Measurements from ENCODE around the gene MASP1. TPM values are rescaled to one million over a fixed set of nuclear protein-coding genes. Genes with fewer than 3 reads are reported as not detected.

MASP1 gene
- total RNA-seq, 1 experiment from 2014 or later = not detected

DNA sequence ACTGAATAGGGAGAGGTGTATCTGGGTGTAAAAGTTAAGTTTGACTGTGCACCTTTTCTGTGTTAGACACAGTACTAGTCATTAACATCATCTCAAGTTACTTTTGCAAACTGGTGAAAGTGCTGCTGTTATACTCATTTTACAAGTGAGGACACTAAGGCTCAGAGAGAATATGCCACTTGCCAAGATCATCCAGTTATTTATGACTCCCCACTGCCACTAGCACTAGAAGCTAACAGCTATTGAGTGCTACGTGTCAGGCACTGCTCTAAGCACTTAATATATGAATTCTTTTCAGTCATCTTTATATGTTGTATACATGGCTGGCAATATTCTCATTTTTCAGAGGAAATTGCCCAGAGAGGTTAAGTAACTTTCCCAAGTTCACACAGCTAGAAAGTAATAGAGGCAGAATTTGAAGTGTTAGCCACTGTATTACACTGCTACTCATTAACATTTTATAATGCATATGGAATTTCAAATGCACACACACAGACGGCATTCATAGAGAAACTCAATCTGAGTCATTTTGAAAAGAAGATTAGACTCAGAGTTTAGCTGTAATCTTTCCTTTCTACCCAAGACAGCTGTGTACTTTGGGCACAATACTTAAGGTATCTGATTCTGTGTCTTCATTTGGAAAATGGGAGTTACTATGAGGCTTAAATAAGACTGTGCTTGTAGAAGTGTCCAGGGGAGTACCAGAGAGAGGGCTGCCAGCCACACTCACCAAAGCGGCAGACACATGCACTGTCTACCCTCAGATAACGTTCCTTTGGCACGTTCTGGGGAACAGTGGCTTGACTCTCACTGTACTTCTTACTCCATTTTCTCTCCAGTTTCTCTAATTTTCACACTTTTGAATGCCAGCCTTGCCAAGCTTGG lies 1.3 kb upstream of the MASP1 start:
- Histone ChIP-seq H3K4me3 (ENCODE audit: low read depth in 2 of 2, low read length in 2 of 2) (no peak overlapping the region), H3K4me1 (ENCODE audit: control insufficient read depth, insufficient read depth, low read length) (no peaks in the 10 kb centered on the region), H3K27me3 (ENCODE audit: control insufficient read depth, insufficient read depth, low read length) (peaks cover 3% of the 10 kb centered on the region; the same call in 1 of the 2 replicates), H3K9me3 (ENCODE audit: control insufficient read depth, insufficient read depth, low read depth, low read length) (no peaks in the 10 kb centered on the region), H3K36me3 (ENCODE audit: control insufficient read depth, insufficient read depth, low read length) (no peaks in the 10 kb centered on the region), H3K27ac (ENCODE audit: low read length) (no peak overlapping the region)
- no peak for ATAC-seq
- intact Hi-C loops (cut with micrococcal nuclease; ENCODE audit: unreplicated experiment) (no loop called here), in situ Hi-C loops (cut with HindIII; ENCODE audit: low pct_unique_long_range_greater_than_20kb, low sequenced_read_pairs) (no loop called here)
- CTCF ChIA-PET = interaction anchor here (1.0 kb wide), 1 partner anchor 72 kb away, joined by 3 read pairs; no protein-coding TSS in a partner anchor
- no peak for DNase-seq (ENCODE audit: low read depth, low spot score)
- BruUV-seq (replicated peaks) = no TSS peak
- TF ChIP-seq POLR2AphosphoS5 (IDR thresholded peaks at IDR 0.05; ENCODE audit: low read depth, low read length) (no peak), SIN3A (IDR thresholded peaks at IDR 0.05; ENCODE audit: borderline replicate concordance, insufficient read depth, low read depth, low read length) (no peak), TCF7L2 (IDR thresholded peaks at IDR 0.05; ENCODE audit: low read depth, low read length) (no peak)
- TF ChIP-seq, protein P1, sequence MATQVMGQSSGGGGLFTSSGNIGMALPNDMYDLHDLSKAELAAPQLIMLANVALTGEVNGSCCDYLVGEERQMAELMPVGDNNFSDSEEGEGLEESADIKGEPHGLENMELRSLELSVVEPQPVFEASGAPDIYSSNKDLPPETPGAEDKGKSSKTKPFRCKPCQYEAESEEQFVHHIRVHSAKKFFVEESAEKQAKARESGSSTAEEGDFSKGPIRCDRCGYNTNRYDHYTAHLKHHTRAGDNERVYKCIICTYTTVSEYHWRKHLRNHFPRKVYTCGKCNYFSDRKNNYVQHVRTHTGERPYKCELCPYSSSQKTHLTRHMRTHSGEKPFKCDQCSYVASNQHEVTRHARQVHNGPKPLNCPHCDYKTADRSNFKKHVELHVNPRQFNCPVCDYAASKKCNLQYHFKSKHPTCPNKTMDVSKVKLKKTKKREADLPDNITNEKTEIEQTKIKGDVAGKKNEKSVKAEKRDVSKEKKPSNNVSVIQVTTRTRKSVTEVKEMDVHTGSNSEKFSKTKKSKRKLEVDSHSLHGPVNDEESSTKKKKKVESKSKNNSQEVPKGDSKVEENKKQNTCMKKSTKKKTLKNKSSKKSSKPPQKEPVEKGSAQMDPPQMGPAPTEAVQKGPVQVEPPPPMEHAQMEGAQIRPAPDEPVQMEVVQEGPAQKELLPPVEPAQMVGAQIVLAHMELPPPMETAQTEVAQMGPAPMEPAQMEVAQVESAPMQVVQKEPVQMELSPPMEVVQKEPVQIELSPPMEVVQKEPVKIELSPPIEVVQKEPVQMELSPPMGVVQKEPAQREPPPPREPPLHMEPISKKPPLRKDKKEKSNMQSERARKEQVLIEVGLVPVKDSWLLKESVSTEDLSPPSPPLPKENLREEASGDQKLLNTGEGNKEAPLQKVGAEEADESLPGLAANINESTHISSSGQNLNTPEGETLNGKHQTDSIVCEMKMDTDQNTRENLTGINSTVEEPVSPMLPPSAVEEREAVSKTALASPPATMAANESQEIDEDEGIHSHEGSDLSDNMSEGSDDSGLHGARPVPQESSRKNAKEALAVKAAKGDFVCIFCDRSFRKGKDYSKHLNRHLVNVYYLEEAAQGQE (IDR thresholded peaks at IDR 0.05; ENCODE audit: insufficient read depth in 1 of 2, low read depth in 2 of 2, low read length in 1 of 2) = no peak
- TF ChIP-seq, protein P2, sequence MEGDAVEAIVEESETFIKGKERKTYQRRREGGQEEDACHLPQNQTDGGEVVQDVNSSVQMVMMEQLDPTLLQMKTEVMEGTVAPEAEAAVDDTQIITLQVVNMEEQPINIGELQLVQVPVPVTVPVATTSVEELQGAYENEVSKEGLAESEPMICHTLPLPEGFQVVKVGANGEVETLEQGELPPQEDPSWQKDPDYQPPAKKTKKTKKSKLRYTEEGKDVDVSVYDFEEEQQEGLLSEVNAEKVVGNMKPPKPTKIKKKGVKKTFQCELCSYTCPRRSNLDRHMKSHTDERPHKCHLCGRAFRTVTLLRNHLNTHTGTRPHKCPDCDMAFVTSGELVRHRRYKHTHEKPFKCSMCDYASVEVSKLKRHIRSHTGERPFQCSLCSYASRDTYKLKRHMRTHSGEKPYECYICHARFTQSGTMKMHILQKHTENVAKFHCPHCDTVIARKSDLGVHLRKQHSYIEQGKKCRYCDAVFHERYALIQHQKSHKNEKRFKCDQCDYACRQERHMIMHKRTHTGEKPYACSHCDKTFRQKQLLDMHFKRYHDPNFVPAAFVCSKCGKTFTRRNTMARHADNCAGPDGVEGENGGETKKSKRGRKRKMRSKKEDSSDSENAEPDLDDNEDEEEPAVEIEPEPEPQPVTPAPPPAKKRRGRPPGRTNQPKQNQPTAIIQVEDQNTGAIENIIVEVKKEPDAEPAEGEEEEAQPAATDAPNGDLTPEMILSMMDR (IDR thresholded peaks at IDR 0.05) = no peak
- POLR2A ChIA-PET = no interaction called here

DNA sequence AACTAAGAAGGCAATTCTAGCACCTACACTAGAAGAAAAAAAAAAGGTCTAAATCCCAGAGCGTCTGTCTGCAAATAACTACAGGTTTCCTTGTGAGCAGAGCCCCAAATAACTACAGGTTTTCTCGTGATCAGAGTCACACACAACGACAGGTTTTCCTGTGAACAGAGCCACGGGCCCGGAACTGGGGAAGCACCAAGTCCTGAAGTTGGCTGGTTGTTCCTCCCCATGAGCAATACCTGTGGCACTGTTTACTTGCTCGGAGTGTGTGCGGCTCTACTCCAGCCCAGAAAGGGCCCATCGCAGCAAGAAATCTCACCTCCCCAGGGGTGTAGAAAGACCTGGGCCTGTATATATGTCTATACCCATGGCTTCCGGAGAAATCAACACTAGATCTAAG lies 644 bp upstream of the MASP1 start:
- Histone ChIP-seq H3K36me3 (ENCODE audit: control insufficient read depth, insufficient read depth, low read length) (no peaks in the 10 kb centered on the region), H3K27me3 (ENCODE audit: control insufficient read depth, insufficient read depth, low read length) (peaks cover 3% of the 10 kb centered on the region; the same call in 1 of the 2 replicates), H3K4me3 (ENCODE audit: low read depth in 2 of 2, low read length in 2 of 2) (no peak overlapping the region), H3K4me1 (ENCODE audit: control insufficient read depth, insufficient read depth, low read length) (no peaks in the 10 kb centered on the region), H3K27ac (ENCODE audit: low read length) (no peak overlapping the region), H3K9me3 (ENCODE audit: control insufficient read depth, insufficient read depth, low read depth, low read length) (no peaks in the 10 kb centered on the region)
- POLR2A ChIA-PET = no interaction called here
- ATAC-seq (no peak), DNase-seq (ENCODE audit: low read depth, low spot score) (no peak)
- in situ Hi-C loops (cut with HindIII; ENCODE audit: low pct_unique_long_range_greater_than_20kb, low sequenced_read_pairs) = no loop called here
- intact Hi-C loops (cut with micrococcal nuclease; ENCODE audit: unreplicated experiment) = no loop called here
- no peak for TF ChIP-seq SIN3A (IDR thresholded peaks at IDR 0.05; ENCODE audit: borderline replicate concordance, insufficient read depth, low read depth, low read length)
- TF ChIP-seq, protein P2 (IDR thresholded peaks at IDR 0.05) = no peak
- TF ChIP-seq TCF7L2 (IDR thresholded peaks at IDR 0.05; ENCODE audit: low read depth, low read length) = no peak
- TF ChIP-seq POLR2AphosphoS5 (IDR thresholded peaks at IDR 0.05; ENCODE audit: low read depth, low read length) = no peak
- CTCF ChIA-PET = no interaction called here
- no TSS peak for BruUV-seq (replicated peaks)
